Nucleus accumbens (tissue), 56 donors: ENCODE results near the gene THSD4.
A peak's percentile ranks its signal among the peaks of the same experiment; 100 is the strongest.

Source experiments
- DNase-seq, 56 donors: peaks; one replicate each; lab custom pipeline; 2025; lab: John Stamatoyannopoulos, UW

The THSD4 gene

GRCh38 chr15:71777216-71777943 lies 662.1 kb downstream of the THSD4 start:
- no peak for DNase-seq

DNA sequence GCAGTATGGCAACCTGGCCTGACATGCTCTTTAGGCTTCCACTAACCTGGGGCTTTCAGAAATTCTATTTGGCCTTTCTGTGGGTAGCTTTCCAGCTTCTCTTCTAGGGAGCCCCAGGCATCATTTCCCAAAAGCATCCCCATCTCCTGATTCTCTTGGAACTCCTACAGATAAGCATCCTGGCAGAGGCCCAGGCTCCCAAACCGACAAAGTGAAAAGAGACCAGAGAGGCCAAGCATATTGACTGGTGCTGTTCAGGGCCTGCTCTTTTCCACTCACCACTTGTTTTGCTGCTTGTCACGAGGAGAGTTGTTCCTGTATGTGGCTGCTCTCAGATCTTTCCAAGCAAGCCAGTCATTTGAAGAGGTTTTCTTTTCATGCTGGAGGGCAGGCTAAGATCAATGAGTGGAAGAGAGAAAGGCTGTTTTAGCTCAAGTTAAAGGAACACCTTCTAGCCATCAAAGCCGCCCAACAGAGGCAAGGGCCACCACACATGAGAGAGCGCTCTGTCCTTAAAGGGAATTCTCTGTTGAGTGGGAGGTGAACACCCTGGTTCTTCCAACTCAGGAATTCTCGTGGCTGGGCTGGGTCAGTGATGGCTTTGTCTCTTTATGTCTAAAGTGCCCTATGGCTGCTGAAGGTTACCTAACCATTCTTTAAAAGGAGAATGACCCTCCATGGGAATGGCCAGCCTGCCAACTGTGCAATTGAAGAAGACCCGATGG lies 664.0 kb downstream of the THSD4 start:
- DNase-seq, result no peak

DNA sequence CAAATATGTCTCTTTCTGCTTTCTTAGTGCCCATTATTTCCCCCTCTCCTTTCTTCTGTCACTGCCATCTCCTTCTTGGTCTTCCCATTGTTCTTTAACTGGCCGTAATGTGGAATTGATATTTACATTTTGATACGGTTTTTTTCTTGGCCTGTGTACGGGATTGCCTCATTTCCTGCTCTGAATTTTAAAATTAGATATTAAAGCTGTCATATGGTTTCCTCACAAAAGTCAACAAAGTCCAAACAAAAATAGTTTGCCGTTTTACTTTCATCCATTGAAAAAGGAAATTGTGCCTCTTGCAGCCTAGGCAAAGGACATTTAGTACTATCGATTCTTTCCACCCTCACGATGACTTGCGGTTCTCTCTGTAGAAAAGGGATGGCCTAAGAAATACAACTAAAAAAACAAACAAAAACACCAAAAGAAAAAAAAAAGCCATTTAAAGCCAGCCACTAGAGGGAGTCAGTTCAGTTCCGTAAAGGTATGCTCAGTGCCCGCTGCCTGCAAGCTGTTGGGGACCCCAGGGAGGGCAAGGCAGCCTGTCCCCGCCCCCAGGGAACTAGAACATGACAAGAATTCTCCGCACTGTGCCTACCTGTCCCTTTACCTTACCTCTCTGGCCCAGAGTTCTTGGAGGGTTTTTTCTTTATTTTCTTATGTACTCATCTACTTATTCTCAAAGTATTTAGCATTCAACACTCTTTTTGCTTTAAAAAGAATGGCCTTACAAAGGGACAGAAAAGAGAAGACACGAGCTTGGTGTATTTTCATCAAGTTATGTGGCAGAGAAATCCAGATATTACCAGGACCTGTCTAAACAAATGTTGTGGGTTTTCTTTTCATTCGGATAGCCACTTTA lies 665.1 kb downstream of the THSD4 start:
- peak in 2 of 56 donors; percentile 10 to 14 for DNase-seq

DNA sequence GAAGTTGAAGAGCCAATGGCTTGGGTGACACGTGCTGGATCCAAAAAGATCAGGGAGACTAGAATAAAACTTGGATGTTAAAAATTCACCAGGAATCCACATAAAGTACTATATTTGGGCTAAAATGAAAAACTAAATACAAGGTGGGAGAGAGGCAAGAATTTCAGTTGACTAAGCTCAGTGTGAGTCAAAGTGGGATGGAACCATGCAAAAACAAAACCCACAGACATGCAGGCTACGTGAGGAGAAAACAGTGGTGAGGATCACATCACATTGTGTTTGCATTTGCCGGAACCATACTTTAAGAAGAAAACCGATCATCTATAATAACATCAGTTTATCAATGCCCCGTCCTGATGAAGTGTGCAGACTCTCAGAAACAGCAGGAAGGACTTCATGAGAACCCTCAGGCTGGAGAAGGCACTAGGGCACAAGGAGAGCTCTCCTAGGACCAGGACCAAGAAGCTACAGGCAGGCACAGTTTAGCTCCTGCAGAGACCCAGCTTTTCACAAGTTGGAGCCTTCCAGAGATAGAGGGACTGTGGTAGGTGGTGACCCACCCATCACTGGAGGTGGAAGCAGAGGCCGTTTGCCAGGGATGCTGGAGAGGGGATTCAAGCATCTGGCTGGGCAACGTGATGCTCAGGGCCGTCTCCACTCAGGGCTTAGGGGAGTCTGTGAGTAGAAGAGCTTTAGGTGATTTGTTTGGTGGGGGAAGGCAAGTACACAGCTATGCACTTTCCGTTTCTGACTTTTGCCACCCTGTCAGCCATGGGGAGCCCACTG lies 666.1 kb downstream of the THSD4 start:
- no peak for DNase-seq

DNA sequence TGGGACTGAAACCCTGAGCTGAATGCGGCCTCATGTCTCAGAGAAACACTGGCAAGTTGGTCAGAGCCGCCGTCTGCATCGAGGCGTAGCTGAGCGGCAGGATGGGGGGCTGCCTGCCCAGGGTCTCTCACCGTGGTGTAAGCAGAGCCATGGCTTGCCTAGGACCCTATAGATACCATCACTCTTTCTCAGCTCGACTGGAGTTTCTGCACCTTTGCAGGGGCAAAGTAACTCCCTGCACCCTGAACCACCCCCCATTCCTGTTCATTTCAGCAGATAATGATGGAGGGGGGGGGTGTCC lies 666.6 kb downstream of the THSD4 start:
- no peak for DNase-seq

- DNase-seq, result no peak
These were observed 667.3 kb downstream of the THSD4 start for GRCh38 chr15:71782422-71783165.

- DNase-seq, result no peak
These were observed 669.4 kb downstream of the THSD4 start for GRCh38 chr15:71784719-71785118.

DNA sequence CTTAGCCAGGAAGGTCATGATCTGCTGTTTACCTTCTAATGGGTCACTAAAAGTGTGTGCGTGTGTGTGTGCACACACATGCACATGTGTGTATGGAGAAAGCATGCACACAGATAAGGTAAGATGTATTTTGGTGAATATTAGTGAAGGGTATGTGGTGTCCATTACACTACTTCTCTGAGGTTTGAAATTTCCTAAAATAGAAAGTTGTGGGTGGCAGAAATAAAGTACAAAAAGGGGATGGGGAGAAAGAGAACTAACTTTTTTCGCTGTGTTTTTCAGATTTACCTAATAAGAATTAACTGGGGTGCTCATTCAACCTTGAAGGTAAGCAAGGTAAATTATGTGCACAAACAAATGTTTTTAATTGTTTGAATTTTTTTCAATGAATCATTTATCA lies 670.7 kb downstream of the THSD4 start:
- no peak for DNase-seq

DNA sequence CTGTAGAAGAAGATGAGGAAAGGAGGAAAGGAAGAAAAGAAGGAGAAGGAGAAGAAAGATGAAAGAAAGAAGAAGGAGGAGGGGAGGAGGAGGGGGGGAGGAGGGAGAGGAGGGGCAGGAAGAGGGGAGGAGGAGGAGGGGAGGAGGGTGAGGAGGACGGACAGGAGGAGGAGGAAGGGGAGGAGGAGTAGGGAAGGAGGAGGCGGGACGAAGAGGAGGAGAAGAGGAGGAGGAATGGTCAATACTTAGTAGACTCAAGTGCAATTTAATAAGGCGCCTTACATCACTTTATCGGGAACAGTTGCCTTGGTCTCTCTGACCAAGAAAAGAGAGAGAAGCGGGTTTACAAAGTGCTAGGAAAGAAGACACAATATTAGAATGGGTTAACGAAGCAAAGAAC lies 671.4 kb downstream of the THSD4 start:
- DNase-seq, result no peak

DNA sequence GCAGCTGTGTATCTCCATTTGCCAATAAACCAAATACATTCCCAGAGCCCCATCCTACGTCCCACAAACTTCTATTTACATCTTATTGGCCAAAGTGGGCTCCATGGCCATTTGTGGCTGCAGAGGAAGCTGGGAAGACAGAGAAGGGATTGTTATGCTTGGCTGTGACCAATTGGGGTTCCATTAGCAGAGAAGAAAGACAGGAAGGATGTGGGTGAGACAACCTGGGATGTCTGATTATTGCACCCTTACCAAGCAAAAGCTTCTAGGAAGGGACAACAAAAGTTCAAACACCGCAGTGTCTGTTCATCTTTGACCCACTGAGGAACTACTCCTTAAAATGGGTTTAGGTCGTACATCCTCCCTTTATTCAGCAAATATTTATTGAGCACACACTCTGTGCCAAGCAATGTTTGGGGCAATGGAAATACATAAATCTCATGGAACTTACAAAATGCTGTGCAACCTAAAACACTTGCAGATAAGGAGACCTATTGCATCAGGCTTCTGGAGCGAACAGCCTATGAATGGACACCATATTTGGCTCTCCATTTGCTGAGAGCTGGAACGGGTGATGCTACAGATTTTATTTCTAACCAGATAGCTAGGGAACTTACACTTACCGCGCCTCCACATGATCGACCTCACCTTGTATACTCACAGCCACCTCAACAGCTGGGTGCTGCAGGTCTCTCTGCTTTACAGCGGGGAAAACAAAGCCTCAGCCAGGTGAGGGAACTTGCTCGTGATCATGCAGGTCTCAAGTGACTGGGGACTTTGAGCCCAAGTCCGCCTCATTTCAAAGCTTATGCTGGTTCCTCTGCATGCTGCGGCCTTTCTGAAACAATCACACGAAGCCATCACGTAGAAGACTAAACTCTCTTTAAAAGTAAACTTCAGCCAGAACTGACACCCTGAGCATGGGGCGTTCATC lies 673.6 kb downstream of the THSD4 start:
- DNase-seq, result no peak

GRCh38 chr15:71789616-71790015 lies 674.3 kb downstream of the THSD4 start:
- no peak for DNase-seq

- no peak for DNase-seq
These were observed 674.8 kb downstream of the THSD4 start for GRCh38 chr15:71790081-71790480.

- no peak for DNase-seq
These were observed 676.7 kb downstream of the THSD4 start for GRCh38 chr15:71791975-71792374.

- no peak for DNase-seq
These were observed 677.2 kb downstream of the THSD4 start for GRCh38 chr15:71792521-71792920.

DNA sequence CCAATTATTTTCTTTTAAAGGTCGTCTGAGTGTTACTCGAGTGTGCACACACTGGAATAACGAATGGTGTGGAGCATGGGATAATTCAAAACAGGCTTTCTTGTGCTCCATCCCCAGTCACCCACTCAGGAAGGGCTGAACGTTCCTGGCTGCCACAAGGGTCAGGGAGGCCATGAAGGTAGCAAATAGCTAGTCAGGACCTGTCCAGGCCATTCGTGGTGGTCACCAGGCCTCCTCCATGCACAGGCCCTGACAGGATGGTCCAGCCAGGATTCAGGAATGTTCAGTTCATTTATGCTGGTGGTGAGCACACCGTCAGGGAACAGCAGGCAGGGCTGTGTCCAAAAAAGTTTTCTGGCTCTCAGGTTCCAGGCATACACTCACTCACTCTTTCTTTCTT lies 683.4 kb downstream of the THSD4 start:
- no peak for DNase-seq

GRCh38 chr15:71800190-71800589 lies 684.9 kb downstream of the THSD4 start:
- no peak for DNase-seq

DNA sequence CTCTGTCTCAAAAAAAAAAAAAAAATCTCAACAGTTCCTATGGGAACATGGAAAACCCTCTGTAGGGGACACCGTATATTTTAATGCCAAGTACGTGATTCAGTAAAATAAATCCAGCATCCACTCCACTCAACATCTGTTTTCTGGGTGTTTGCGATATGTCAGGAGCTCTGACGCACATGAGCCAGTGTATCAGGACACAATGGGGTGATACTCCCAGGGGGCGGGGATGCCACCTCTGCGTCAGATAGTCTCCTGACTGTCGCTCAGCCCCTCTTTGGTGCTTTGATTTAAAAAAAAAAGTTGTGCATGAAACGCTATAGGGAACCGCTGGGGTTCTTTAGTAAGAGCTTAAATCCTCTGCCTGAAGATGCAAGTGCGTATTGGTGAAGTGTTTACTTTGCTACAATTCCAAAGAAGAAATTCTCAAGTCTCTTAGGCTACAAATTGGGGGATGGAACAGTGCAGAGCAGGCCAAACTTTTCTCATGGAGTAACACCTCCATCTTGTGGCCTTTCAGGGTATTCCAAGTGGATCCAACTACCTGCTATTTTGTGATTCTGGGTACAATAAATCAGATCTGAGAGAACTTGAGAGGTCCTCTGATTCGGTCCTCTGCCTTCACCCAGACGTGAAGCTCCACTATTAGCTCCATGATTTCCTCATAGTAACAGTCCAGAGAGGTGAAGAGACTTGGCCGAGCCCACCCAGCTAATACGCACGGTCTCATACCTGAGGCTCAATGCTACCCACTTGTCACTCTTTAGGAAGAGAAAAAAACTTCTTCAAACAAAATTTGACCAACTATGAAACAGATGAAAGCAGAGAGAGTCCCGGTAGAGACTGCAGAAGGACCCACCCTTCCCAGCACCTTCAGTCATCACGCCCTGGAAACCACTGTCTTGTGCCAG lies 685.8 kb downstream of the THSD4 start:
- peak in 22 of 56 donors; percentile 1 to 55 (median 15) for DNase-seq
